Measurements from ENCODE around the gene LMBR1. TPM values are rescaled to one million over a fixed set of nuclear protein-coding genes. Genes with fewer than 3 reads are reported as not detected.

The LMBR1 gene
- total and polyA plus RNA-seq, 2 donors (not counting 1 experiment from before 2014, with no cell fraction given): 19.7 to 85.2 TPM

DNA sequence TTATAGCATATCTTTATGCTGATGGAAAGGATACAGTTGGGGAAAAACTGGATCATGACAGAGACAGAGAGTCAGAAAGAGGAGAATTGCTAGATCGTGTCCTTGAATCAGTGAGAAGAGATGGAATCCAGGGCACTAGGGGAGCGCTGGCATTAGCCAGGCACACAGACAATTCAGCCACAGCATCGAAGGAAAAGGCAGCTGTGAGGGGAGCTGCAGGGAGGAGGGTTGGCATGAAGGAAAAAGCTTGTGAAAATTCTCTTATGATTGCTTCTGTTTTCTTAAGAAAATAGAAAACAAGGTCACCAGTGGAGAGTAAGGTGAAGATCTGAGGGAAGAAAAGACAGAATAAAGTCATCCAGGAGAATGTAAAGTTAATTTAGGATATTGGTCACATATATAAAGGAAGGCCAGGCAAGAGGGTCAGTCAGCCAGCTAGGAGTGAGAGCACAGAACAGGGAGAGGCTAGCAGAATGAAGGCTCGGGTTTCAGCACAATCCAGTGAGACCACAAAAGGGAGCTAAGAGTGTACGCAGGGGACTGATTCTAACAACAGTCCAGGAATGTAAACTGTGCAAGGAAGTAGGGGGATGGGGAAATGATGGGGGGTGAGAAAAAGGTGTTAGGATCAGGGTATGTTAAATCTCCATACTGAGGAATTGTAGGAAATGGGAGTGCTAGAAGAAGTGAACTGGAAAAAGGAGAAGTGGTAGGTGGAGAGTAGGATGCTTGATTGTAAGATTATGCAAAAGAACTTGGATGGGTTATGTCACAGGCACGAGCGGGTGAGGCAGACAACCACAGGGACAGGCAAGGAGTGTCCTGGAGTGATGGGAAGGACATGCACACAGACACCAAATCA is 140.4 kb downstream of the LMBR1 start:
- TF ChIP-seq EZH2 (IDR thresholded peaks at IDR 0.05; ENCODE audit: borderline replicate concordance, insufficient read depth, low read depth, low read length, poor library complexity, severe bottlenecking) (no peak), CTCF (IDR thresholded peaks at IDR 0.05) (no peak)
- ChIA-PET CTCF (no interaction called here), POLR2A (no interaction called here)
- Histone ChIP-seq H3K9ac (ENCODE audit: low read length) (no peak overlapping the region), H3K79me2 (ENCODE audit: control insufficient read depth, insufficient read depth, low read length) (no peaks in the 10 kb centered on the region), H3K27ac (ENCODE audit: low read length in 2 of 2) (no peak overlapping the region), H3K4me2 (replicated peaks; ENCODE audit: low read depth, low read length, poor library complexity, severe bottlenecking) (no peak overlapping the region), H3K9me3 (ENCODE audit: control extremely low read depth in 1 of 3, control insufficient read depth in 2 of 3, insufficient read depth in 1 of 3, low read length in 2 of 3) (no peaks in the 10 kb centered on the region), H3K4me1 (ENCODE audit: control insufficient read depth in 2 of 2, insufficient read depth in 2 of 2, low read length in 2 of 2) (no peaks in the 10 kb centered on the region), H3K27me3 (replicated peaks in 1 of 4; ENCODE audit: control extremely low read depth in 1 of 4, control insufficient read depth in 3 of 4, insufficient read depth in 4 of 4, low read length in 3 of 4) (no peaks in the 10 kb centered on the region), H4K20me1 (ENCODE audit: control insufficient read depth, insufficient read depth, low read length, poor library complexity, severe bottlenecking) (no peaks in the 10 kb centered on the region), H3K4me3 (ENCODE audit: control extremely low read depth in 1 of 5, extremely low read depth in 1 of 5, insufficient read depth in 1 of 5, low read depth in 2 of 5, low read length in 4 of 5) (no peak overlapping the region), H3K36me3 (replicated peaks in 1 of 2; ENCODE audit: control extremely low read depth in 1 of 2, control insufficient read depth in 1 of 2, extremely low read depth in 1 of 2, insufficient read depth in 2 of 2, low read length in 1 of 2) (peaks cover 0 to 13% of the 10 kb centered on the region in 2 experiments), H2AFZ (ENCODE audit: insufficient read depth, low read depth, low read length, poor library complexity, severe bottlenecking) (no peak overlapping the region)
- H3K27ac Mint-ChIP-seq: no peak overlapping the region
- no peaks in the 10 kb centered on the region for H3K9me3 Mint-ChIP-seq (ENCODE audit: insufficient read depth)
- no peaks in the 10 kb centered on the region for H3K27me3 Mint-ChIP-seq
- WGBS (ENCODE audit: insufficient coverage): 87% methylated on average over 5 of the region's 7 CpGs
- no peaks in the 10 kb centered on the region for H3K4me1 Mint-ChIP-seq
- ATAC-seq (ENCODE audit: low read depth) (no peak), DNase-seq (no peak)
- intact Hi-C loops (cut with micrococcal nuclease): no loop called here
- H3K4me3 Mint-ChIP-seq: no peak overlapping the region

DNA sequence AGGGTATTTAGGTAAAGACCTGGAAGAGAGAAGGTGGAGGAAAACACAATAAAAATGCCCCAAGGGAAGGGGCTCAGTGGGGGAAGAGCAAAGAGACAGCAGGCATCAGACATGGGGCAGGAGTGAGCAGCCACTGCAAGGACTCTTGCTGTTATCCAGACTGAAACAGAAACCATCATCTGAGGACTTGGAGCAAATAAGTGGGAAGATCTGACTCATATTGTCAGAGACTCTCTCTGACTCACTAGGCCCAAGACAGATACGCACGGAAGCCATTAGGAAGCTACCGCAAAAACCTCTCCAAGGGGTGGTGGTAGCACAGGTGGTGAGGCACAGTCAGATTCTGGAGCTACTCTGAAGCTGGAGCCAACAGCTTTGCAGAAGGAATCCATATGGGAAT is 141.7 kb downstream of the LMBR1 start:
- no peaks in the 10 kb centered on the region for H3K9me3 Mint-ChIP-seq (ENCODE audit: insufficient read depth)
- no peak overlapping the region for H3K4me3 ChIP-seq (ENCODE audit: control extremely low read depth in 1 of 5, extremely low read depth in 1 of 5, insufficient read depth in 1 of 5, low read depth in 2 of 5, low read length in 4 of 5)
- peaks cover 0 to 13% of the 10 kb centered on the region in 2 experiments for H3K36me3 ChIP-seq (replicated peaks in 1 of 2; ENCODE audit: control extremely low read depth in 1 of 2, control insufficient read depth in 1 of 2, extremely low read depth in 1 of 2, insufficient read depth in 2 of 2, low read length in 1 of 2)
- 100% methylated on average over 1 of the region's 3 CpGs for WGBS (ENCODE audit: insufficient coverage)
- no peak overlapping the region for H3K27ac Mint-ChIP-seq
- H3K9me3 ChIP-seq (ENCODE audit: control extremely low read depth in 1 of 3, control insufficient read depth in 2 of 3, insufficient read depth in 1 of 3, low read length in 2 of 3): no peaks in the 10 kb centered on the region
- TF ChIP-seq CTCF (IDR thresholded peaks at IDR 0.05) (no peak), EZH2 (IDR thresholded peaks at IDR 0.05; ENCODE audit: borderline replicate concordance, insufficient read depth, low read depth, low read length, poor library complexity, severe bottlenecking) (no peak)
- H3K4me2 ChIP-seq (replicated peaks; ENCODE audit: low read depth, low read length, poor library complexity, severe bottlenecking): no peak overlapping the region
- ChIA-PET POLR2A (no interaction called here), CTCF (no interaction called here)
- no peaks in the 10 kb centered on the region for H3K4me1 Mint-ChIP-seq
- no peaks in the 10 kb centered on the region for H4K20me1 ChIP-seq (ENCODE audit: control insufficient read depth, insufficient read depth, low read length, poor library complexity, severe bottlenecking)
- DNase-seq: no peak
- no peak overlapping the region for H3K9ac ChIP-seq (ENCODE audit: low read length)
- H3K27me3 Mint-ChIP-seq: no peaks in the 10 kb centered on the region
- no peak overlapping the region for H3K4me3 Mint-ChIP-seq
- intact Hi-C loops (cut with micrococcal nuclease): no loop called here
- no peak for ATAC-seq (ENCODE audit: low read depth)
- no peaks in the 10 kb centered on the region for H3K27me3 ChIP-seq (replicated peaks in 1 of 4; ENCODE audit: control extremely low read depth in 1 of 4, control insufficient read depth in 3 of 4, insufficient read depth in 4 of 4, low read length in 3 of 4)
- no peaks in the 10 kb centered on the region for H3K4me1 ChIP-seq (ENCODE audit: control insufficient read depth in 2 of 2, insufficient read depth in 2 of 2, low read length in 2 of 2)
- no peak overlapping the region for H3K27ac ChIP-seq (ENCODE audit: low read length in 2 of 2)
- H2AFZ ChIP-seq (ENCODE audit: insufficient read depth, low read depth, low read length, poor library complexity, severe bottlenecking): no peak overlapping the region
- no peaks in the 10 kb centered on the region for H3K79me2 ChIP-seq (ENCODE audit: control insufficient read depth, insufficient read depth, low read length)
